GM12865 (cell line): ENCODE measurements around the gene HSPA12A.

Experiments
- DNase-seq: peaks from one replicate; pipeline ENCODE4 v3.0.0; 2010; ENCODE audit warnings: low read depth
- H3K4me3 ChIP-seq: 2 replicates; pipeline ENCODE4 v1.5.1; 2011; ENCODE audit warnings: mild to moderate bottlenecking, low read depth, low read length, control low read depth
- TF ChIP-seq, protein P1 (sequence below): IDR thresholded peaks from 2 replicates; pipeline ENCODE4 v1.5.1; 2011; ENCODE audit warnings: low read length, control low read depth, low read depth, inconsistent platforms; ENCODE audit not compliant: insufficient read depth; ENCODE audit errors: missing control alignments

HSPA12A gene

GRCh38 chr10:116777006-116777405, 34.6 kb upstream of the HSPA12A start:
- TF ChIP-seq, protein P1, sequence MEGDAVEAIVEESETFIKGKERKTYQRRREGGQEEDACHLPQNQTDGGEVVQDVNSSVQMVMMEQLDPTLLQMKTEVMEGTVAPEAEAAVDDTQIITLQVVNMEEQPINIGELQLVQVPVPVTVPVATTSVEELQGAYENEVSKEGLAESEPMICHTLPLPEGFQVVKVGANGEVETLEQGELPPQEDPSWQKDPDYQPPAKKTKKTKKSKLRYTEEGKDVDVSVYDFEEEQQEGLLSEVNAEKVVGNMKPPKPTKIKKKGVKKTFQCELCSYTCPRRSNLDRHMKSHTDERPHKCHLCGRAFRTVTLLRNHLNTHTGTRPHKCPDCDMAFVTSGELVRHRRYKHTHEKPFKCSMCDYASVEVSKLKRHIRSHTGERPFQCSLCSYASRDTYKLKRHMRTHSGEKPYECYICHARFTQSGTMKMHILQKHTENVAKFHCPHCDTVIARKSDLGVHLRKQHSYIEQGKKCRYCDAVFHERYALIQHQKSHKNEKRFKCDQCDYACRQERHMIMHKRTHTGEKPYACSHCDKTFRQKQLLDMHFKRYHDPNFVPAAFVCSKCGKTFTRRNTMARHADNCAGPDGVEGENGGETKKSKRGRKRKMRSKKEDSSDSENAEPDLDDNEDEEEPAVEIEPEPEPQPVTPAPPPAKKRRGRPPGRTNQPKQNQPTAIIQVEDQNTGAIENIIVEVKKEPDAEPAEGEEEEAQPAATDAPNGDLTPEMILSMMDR = no peak
- H3K4me3 ChIP-seq = no peak overlapping the region
- no peak for DNase-seq

- TF ChIP-seq, protein P1 = no peak
- H3K4me3 ChIP-seq = no peak overlapping the region
- DNase-seq = no peak
These were observed 33.4 kb upstream of the HSPA12A start for GRCh38 chr10:116775488-116776400.

DNA sequence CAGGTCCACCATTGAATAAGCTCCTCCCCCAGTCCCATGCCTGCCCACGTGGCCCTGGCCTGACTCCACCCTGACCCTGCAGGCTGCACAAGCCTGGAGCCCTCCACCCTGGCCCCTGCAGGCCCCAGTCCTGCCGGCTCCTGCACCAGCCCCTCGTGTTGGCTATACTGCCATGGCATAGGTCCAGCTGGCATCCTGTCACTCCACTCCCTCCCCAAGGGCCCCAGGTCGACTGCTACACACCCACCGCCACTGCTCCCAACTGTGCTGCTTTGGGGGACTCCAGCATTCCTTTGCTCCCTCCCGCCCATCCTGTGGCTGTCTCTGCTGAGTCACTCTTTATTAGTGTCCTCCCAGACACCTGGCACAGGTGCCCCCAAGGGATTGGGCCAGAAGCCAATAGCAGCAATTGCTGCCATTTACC, 32.4 kb upstream of the HSPA12A start:
- TF ChIP-seq, protein P1 = no peak
- no peak overlapping the region for H3K4me3 ChIP-seq
- no peak for DNase-seq

DNA sequence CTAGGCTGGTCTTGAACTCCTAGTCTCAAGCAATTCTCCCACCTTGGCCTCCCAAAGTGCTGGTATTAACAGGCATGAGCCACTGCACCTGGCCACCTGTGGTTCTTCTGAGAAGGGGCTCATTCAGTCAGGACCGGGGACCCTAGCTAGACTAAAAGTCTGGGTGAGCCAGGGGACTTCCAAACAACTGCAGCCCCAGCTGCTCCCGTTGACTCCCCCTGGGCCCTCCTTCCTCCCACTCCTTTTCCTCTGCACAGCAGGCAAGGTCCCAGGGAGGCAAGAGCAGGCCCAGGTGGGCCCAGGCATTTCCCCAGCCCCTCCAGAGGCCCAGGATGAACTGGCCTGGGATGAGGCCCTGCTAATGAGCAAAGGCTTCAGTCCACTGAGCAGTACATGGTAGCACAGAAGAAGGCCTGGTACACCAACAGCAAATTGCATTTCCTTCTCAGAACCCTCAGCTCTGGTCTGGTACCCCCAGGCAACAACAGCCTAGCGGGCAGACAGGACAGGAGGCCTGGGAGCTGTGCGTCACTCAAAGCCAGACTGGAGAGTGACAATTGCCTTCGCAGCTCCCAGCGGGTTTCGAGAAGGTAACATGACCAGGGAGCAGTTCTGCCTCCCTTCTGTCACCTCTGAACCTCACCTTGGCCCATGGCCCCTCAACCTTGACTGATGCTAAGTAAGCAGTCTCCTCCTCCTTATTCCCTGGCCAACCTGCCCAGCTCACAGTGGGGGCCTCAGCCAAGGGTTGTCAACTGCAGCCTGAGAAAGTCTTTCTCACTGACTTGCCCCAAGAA, 30.7 kb upstream of the HSPA12A start:
- no peak overlapping the region for H3K4me3 ChIP-seq
- TF ChIP-seq, protein P1 = no peak
- DNase-seq = no peak

DNA sequence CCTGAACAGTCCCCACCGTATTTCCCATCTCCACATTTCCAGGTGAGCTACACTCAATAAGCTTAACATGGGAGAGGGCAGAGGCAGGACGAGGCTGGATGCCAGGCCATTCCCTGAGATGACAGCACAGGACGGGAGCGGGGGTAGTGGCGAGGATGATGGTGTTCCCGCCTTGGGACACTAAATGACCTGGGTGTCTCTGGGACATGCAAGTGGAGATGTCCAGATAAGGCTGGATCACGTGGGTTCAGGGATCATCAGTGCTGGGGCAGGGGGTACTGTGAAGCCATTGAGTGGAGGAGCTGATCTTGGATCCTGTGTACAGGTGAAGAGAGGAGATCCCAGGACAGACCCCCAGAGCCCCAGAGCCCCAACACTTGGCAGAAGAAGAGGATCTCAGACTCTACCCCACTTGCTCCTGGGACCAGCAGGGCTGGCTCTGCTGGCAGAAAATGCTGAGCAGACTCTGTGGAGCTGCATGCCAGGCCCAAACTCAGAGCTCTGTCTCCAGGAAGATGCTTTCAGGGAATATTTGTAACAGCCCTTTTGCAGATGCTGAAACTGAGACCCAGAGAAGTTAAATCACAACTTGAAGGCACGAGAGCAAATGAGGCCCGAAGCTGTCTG, 29.7 kb upstream of the HSPA12A start:
- no peak overlapping the region for H3K4me3 ChIP-seq
- TF ChIP-seq, protein P1 = no peak
- DNase-seq = no peak

DNA sequence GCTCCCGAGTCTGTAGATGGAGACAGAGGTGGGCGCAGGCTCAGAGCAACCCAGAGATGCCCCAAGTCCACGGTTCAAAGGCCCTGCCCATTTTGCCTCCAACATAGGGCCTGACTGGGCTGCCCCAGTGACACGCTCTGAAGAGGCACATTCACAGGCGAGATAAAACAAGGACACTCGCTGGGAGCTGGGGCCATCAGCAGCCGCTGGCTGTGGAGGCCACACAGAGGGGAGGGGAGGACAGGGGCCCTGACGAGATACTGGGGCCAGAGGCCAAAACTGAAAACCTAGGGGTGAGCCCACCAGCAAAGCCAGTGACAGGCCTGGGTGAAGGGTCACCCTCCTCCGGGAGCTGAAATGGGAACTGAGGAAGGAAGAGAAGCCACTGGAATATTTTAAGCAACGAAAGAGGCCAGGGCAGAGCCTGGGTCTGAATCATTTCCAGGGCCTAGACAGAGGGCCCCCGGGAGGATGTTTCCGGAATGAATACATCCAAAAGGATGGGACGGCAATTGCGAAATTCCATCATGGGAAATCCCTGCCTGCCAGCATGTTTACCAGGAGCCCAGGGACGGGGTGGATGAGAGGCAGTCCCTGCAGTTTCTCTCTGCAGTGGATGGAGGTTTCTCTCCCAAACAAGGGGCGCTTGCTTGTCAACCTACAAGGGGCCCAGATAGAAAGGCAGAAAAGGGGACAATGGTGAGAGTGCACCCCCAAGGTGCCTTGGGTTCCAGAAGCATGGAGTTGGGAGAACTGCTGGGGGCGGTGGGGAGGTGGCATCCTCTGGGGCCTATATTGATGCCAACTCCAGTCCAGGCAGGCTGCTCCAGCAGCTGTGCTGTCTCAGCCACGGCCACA, 29.0 kb upstream of the HSPA12A start:
- H3K4me3 ChIP-seq = no peak overlapping the region
- TF ChIP-seq, protein P1 = no peak
- DNase-seq = no peak
